ENCODE results near the gene PCDH9.

Gene PCDH9

DNA sequence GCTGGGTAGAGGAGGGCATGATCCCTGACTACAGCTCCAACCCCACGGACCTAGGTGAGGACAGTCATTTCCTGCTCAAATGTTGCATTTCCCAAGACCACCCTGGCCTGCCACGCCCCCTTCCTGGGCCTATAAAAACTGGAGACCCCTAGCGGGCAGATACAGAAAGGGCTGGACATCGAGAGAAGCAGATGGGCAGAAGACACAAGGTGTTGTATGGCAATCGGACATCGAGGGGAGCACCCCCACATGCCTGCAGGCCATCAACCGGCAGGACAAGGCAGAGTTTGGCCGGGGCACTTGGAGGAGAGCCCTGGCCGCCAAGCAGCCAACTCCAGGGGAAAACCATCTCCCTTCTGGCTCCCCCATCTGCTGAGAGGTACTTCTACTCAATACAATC, 746.4 kb downstream of the PCDH9 start:
- Histone ChIP-seq H3K9me3 (no peaks in the 10 kb centered on the region), H3K4me3 (ENCODE audit: low read depth in 1 of 2, low read length in 1 of 2) (no peak overlapping the region), H3K4me1 (ENCODE audit: control insufficient read depth in 1 of 2, insufficient read depth in 1 of 2, low read depth in 1 of 2, low read length in 1 of 2) (no peaks in the 10 kb centered on the region), H3K36me3 (no peaks in the 10 kb centered on the region), H3K27me3 (no peaks in the 10 kb centered on the region), H3K27ac (no peak overlapping the region)
- no peak for TF ChIP-seq CTCF (IDR thresholded peaks at IDR 0.05)

DNA sequence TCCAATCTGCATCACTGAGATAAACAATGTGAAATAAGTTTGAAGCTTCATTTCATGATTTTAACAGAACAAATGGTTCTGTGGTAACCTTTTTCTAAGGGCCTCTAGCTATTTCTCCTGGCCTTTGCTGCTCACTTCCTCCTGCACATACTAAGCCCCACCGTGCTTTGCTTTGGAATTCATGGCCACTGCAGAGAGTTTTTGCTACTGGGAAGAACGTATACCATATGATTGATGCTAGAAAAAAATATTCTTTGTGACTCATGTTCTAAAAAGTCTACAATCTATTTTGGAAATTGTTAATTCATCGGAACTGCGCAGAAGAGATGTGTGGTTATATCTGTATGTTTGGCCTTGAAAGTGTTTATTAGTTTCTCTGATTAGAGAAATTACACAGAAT, 747.3 kb downstream of the PCDH9 start:
- no peaks in the 10 kb centered on the region for H3K27me3 ChIP-seq
- no peak for TF ChIP-seq CTCF (IDR thresholded peaks at IDR 0.05)
- H3K4me1 ChIP-seq (ENCODE audit: control insufficient read depth in 1 of 2, insufficient read depth in 1 of 2, low read depth in 1 of 2, low read length in 1 of 2): no peaks in the 10 kb centered on the region
- no peaks in the 10 kb centered on the region for H3K9me3 ChIP-seq
- no peak overlapping the region for H3K27ac ChIP-seq
- no peaks in the 10 kb centered on the region for H3K36me3 ChIP-seq
- H3K4me3 ChIP-seq (ENCODE audit: low read depth in 1 of 2, low read length in 1 of 2): no peak overlapping the region

GRCh38 chr13:66477816-66478215, 752.3 kb downstream of the PCDH9 start:
- Histone ChIP-seq H3K4me1 (ENCODE audit: control insufficient read depth in 1 of 2, insufficient read depth in 1 of 2, low read depth in 1 of 2, low read length in 1 of 2) (no peaks in the 10 kb centered on the region), H3K27me3 (no peaks in the 10 kb centered on the region), H3K9me3 (no peaks in the 10 kb centered on the region), H3K27ac (no peak overlapping the region), H3K4me3 (ENCODE audit: low read depth in 1 of 2, low read length in 1 of 2) (no peak overlapping the region), H3K36me3 (no peaks in the 10 kb centered on the region)
- no peak for TF ChIP-seq CTCF (IDR thresholded peaks at IDR 0.05)

DNA sequence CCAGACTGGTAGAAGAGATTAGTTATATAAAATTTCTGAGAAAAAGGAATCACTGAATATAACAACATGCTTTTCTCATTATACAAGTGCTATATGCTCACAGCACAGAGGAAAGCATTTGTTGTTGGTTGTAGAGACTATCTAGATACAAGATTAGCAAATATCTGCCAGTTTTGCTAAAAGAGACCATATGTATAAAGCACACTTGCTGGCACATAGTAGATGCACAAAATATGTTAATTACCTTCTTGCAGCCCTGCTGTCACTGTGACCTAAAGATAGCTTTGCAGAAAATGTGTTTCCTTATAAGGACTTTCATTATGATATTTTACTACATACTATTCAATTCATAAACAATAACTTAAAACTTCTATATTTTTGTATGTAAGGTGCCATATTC, 755.1 kb downstream of the PCDH9 start:
- H3K4me1 ChIP-seq (ENCODE audit: control insufficient read depth in 1 of 2, insufficient read depth in 1 of 2, low read depth in 1 of 2, low read length in 1 of 2): no peaks in the 10 kb centered on the region
- H3K27me3 ChIP-seq: no peaks in the 10 kb centered on the region
- no peak overlapping the region for H3K4me3 ChIP-seq (ENCODE audit: low read depth in 1 of 2, low read length in 1 of 2)
- H3K27ac ChIP-seq: no peak overlapping the region
- TF ChIP-seq CTCF (IDR thresholded peaks at IDR 0.05): no peak
- H3K36me3 ChIP-seq: no peaks in the 10 kb centered on the region
- no peaks in the 10 kb centered on the region for H3K9me3 ChIP-seq

DNA sequence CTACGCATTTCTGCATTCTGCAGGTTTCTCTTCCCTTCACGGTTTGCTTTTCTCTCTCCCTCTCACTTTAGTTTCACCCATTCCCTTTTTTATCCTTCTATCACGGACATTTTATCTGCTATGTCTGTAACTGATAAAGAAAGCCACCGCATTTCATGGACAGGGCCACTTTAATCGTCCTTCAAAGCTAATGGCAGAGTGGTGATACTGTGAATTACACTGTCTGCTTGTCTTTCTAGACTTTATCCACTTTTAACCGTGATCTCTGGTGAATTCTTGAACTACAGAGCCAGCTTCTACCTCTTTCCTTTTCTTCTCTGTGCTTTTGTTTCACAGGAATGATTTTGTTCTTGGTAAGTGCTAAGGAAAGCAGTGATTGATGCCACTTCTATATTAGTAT, 760.4 kb downstream of the PCDH9 start:
- no peaks in the 10 kb centered on the region for H3K36me3 ChIP-seq
- no peaks in the 10 kb centered on the region for H3K9me3 ChIP-seq
- H3K27ac ChIP-seq: no peak overlapping the region
- H3K4me1 ChIP-seq (ENCODE audit: control insufficient read depth in 1 of 2, insufficient read depth in 1 of 2, low read depth in 1 of 2, low read length in 1 of 2): no peaks in the 10 kb centered on the region
- no peaks in the 10 kb centered on the region for H3K27me3 ChIP-seq
- no peak overlapping the region for H3K4me3 ChIP-seq (ENCODE audit: low read depth in 1 of 2, low read length in 1 of 2)
- no peak for TF ChIP-seq CTCF (IDR thresholded peaks at IDR 0.05)

GRCh38 chr13:66468656-66469055, 761.5 kb downstream of the PCDH9 start:
- TF ChIP-seq CTCF (IDR thresholded peaks at IDR 0.05): no peak
- H3K27me3 ChIP-seq: no peaks in the 10 kb centered on the region
- no peak overlapping the region for H3K27ac ChIP-seq
- H3K4me1 ChIP-seq (ENCODE audit: control insufficient read depth in 1 of 2, insufficient read depth in 1 of 2, low read depth in 1 of 2, low read length in 1 of 2): no peaks in the 10 kb centered on the region
- no peaks in the 10 kb centered on the region for H3K9me3 ChIP-seq
- no peak overlapping the region for H3K4me3 ChIP-seq (ENCODE audit: low read depth in 1 of 2, low read length in 1 of 2)
- H3K36me3 ChIP-seq: no peaks in the 10 kb centered on the region
